ENCODE results near the gene TTYH2.

DNA sequence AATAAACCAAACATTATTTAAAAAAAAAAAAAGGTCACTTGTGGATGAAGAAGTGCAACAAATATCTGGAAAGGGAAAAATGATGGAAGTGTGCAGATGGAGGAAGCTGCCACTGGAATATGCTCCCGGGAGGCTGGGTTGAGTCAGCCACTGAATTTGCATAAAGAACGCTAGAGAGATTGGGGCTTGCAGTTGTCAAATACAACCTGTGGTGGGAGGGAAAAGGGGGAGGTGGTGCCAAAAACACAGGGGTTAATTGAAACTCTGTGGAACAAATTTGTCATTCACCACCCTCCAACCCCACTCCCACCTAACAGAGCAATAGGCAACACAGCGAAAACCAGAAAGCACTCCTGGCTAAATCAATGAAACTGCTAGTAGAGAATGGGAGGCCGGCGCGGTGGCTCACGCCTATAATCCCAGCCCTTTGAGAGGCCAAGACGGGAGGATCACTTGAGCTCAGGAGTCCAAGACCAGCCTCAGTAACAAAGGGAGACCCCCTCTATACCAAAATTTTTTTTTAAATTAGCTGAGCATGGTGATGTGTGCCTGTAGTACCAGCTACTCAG, 47.5 kb upstream of the TTYH2 start:
- TF ChIP-seq GABPB1 (CRISPR knock-in tag; IDR thresholded peaks at IDR 0.05) (no peak), ZNF121 (CRISPR knock-in tag; IDR thresholded peaks at IDR 0.05) (no peak), ZBTB21 (CRISPR knock-in tag; IDR thresholded peaks at IDR 0.05; ENCODE audit: borderline replicate concordance) (no peak), CTCF (IDR thresholded peaks at IDR 0.05) (no peak), JUN (CRISPR knock-in tag; IDR thresholded peaks at IDR 0.05) (no peak), ERG (CRISPR knock-in tag; IDR thresholded peaks at IDR 0.05) (no peak), ATF3 (CRISPR knock-in tag; conservative IDR thresholded peaks at IDR 0.05) (no peak), FOXJ3 (CRISPR knock-in tag; IDR thresholded peaks at IDR 0.05; ENCODE audit: borderline replicate concordance) (no peak), ZNF232 (CRISPR knock-in tag; IDR thresholded peaks at IDR 0.05) (no peak), E2F5 (CRISPR knock-in tag; IDR thresholded peaks at IDR 0.05) (no peak), RELA (CRISPR knock-in tag; IDR thresholded peaks at IDR 0.05; ENCODE audit: borderline replicate concordance) (no peak), ELF4 (CRISPR knock-in tag; IDR thresholded peaks at IDR 0.05; ENCODE audit: low read depth) (no peak), EMX1 (CRISPR knock-in tag; IDR thresholded peaks at IDR 0.05) (no peak), FOXK1 (CRISPR knock-in tag; IDR thresholded peaks at IDR 0.05) (no peak)

Measured in WTC11 (cell line).